Activated CD8-positive, alpha-beta memory T cell treated with anti-CD3 and anti-CD28 coated beads, Interleukin-2, amount 10 ng/mL, durations not matched to agents 7 days and 5 days (primary cell): ENCODE data around the gene NLRX1. TPM values are rescaled to one million over a fixed set of nuclear protein-coding genes. Genes with fewer than 3 reads are reported as not detected.
"Not testable (repeated sequence)": the region's sequence is repeated elsewhere in the genome, so short reads cannot be mapped to it uniquely, and the experiment has no call there.

Experiments
- ATAC-seq: fragments of 150-1000 bp; cut with Tn5 transposase; one replicate; pipeline ENCODE4 v1.10.0; 2021; ENCODE audit warnings: moderate library complexity
- CTCF ChIA-PET: fragments of 350-600 bp; sonication (Branson Sonifier 250); formaldehyde crosslinking; loops from one replicate; lab custom pipeline; 2021; ENCODE audit warnings: antibody characterized with exemption; lab: Charles Lee
- DNase-seq: peaks from one replicate; pipeline ENCODE4 v3.0.0-alpha.2; 2020
- H3K27ac Mint-ChIP-seq: one replicate; pipeline ENCODE4 v1.8.0; 2021; ENCODE audit warnings: mild to moderate bottlenecking, mixed read lengths
- H3K27me3 Mint-ChIP-seq: one replicate; pipeline ENCODE4 v1.8.0; 2021; ENCODE audit warnings: mixed read lengths
- H3K36me3 Mint-ChIP-seq: one replicate; pipeline ENCODE4 v1.8.0; 2021; ENCODE audit warnings: mild to moderate bottlenecking, mixed read lengths
- H3K4me1 Mint-ChIP-seq: one replicate; pipeline ENCODE4 v1.8.0; 2021; ENCODE audit warnings: mixed read lengths
- H3K4me3 Mint-ChIP-seq: one replicate; pipeline ENCODE4 v1.8.0; 2021; ENCODE audit warnings: mild to moderate bottlenecking, moderate library complexity, mixed read lengths
- H3K9me3 Mint-ChIP-seq: one replicate; pipeline ENCODE4 v1.8.0; 2022; ENCODE audit warnings: low read depth, mixed read lengths
- total RNA-seq, 2 experiments: library from RNA; stranded (reverse); gene quantifications; one replicate each; pipeline ENCODE4 v1.2.3, GENCODE V29; 2021

Gene NLRX1
- total RNA-seq, 2 experiments from 2014 or later, result 21.2 to 22.2 TPM

GRCh38 chr11:119156496-119156895, 12.0 kb upstream of the NLRX1 start:
- Mint-ChIP-seq H3K27me3 (peaks cover 36% of the 10 kb centered on the region), H3K4me3 (no peak overlapping the region), H3K36me3 (no peaks in the 10 kb centered on the region), H3K9me3 (no peaks in the 10 kb centered on the region), H3K27ac (no peak overlapping the region), H3K4me1 (peaks cover 4% of the 10 kb centered on the region)
- CTCF ChIA-PET, result interaction anchor here (1.3 to 1.9 kb wide), 4 partner anchors 11 to 54 kb away, joined by 3 to 4 read pairs (median 3); partner anchors contain the start of genes DPAGT1 and HINFP
- no peak for DNase-seq
- ATAC-seq, result no peak

DNA sequence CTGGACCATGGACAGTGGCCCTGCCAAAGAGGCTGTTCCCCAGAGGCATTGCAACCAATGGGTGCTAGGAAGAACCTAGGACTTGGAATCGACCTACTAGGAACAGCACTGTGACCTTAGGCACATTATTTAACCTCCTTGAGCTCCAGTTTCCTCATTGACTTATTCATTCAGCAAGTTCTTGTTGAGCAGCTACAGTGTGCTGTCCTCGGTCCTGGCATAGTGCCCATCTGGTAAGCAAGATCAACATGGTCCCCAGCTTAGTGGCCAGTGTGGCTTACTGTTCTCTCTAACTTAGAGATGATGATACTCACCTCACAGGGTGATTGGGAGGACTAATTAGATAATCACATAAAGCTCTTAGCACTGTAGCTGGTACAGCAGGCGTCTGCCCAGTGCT, 11.5 kb upstream of the NLRX1 start:
- ATAC-seq (no peak), DNase-seq (no peak)
- CTCF ChIA-PET, result interaction anchor here (1.3 to 1.9 kb wide), 3 partner anchors 12 to 39 kb away, joined by 4 read pairs; no protein-coding TSS in a partner anchor
- Mint-ChIP-seq H3K9me3 (no peaks in the 10 kb centered on the region), H3K27ac (no peak overlapping the region), H3K4me1 (peaks cover 4% of the 10 kb centered on the region), H3K4me3 (no peak overlapping the region), H3K36me3 (no peaks in the 10 kb centered on the region), H3K27me3 (peaks cover 30% of the 10 kb centered on the region)

DNA sequence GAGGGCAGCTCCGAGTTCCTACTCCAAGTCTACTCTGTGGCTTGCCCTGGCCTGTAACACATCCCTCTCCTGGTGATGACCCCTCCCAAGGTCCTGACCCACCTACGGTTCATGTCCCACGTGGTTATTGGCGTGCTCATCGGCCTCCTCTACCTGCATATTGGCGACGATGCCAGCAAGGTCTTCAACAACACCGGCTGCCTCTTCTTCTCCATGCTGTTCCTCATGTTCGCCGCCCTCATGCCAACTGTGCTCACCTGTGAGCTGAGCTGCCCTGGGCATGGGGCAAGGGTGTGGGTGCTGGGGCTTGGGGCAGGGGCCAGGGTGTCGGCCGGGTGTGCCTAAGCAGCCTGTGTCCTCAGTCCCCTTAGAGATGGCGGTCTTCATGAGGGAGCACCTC, 10.1 kb upstream of the NLRX1 start:
- ATAC-seq, result no peak
- no peaks in the 10 kb centered on the region for H3K36me3 Mint-ChIP-seq
- no peak overlapping the region for H3K27ac Mint-ChIP-seq

GRCh38 chr11:119160151-119160550, 8.4 kb upstream of the NLRX1 start:
- H3K27me3 Mint-ChIP-seq, result peaks cover 10% of the 10 kb centered on the region
- no peaks in the 10 kb centered on the region for H3K36me3 Mint-ChIP-seq
- no peak overlapping the region for H3K4me3 Mint-ChIP-seq
- DNase-seq (no peak), ATAC-seq (no peak)
- no peak overlapping the region for H3K27ac Mint-ChIP-seq
- CTCF ChIA-PET, result interaction anchor here (0.5 to 1.3 kb wide), 4 partner anchors 17 to 220 kb away, joined by 3 to 4 read pairs (median 3); no protein-coding TSS in a partner anchor
- H3K9me3 Mint-ChIP-seq, result no peaks in the 10 kb centered on the region
- peaks cover 4% of the 10 kb centered on the region for H3K4me1 Mint-ChIP-seq

More for the DNA sequence above, 10.1 kb upstream of the NLRX1 start:
- Mint-ChIP-seq H3K27me3 (peaks cover 19% of the 10 kb centered on the region), H3K4me3 (no peak overlapping the region), H3K9me3 (no peaks in the 10 kb centered on the region), H3K4me1 (peaks cover 4% of the 10 kb centered on the region)
- DNase-seq, result no peak
- CTCF ChIA-PET, result interaction anchor here (1.3 to 1.5 kb wide), 2 partner anchors 11 to 38 kb away, joined by 4 read pairs; no protein-coding TSS in a partner anchor

- Mint-ChIP-seq H3K27ac (no peak overlapping the region), H3K4me3 (no peak overlapping the region), H3K36me3 (no peaks in the 10 kb centered on the region), H3K4me1 (peaks cover 2% of the 10 kb centered on the region), H3K27me3 (peaks cover 2% of the 10 kb centered on the region), H3K9me3 (no peaks in the 10 kb centered on the region)
- CTCF ChIA-PET, result no interaction called here
- DNase-seq, result no peak
- ATAC-seq, result no peak
Observed at GRCh38 chr11:119161871-119162270, 6.7 kb upstream of the NLRX1 start.

DNA sequence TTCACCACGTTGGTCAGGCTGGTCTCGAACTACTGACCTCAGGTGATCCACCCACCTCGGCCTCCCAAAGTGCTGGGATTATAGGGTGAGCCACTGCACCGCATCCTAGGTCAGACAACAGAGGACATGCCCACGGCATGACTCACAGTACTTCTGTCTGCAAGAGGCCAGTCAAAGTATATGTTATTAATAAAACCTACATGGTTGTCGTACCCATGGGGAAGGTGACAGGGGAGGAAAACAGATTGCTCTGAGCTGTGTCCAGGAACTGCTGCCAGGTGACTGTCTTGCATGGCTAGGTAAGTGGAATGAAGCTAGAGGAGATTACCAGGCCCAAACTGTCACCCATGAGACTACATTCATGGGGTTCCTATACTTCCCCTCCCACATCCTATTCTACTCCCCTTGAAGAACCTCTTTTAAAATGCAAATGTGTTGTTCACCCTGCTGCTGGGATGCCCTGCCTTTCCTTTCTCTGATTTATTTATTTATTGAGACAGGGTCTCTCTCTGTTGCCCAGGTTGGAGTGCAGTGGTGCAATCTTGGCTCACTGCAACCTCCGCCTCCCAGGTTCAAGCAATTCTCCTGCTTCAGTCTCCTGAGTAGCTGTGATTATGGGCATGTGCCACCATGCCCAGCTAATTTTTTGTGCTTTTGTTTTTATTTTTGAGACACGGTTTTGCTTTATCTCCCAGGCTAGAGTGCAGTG, 2.0 kb upstream of the NLRX1 start:
- H3K27ac Mint-ChIP-seq, result no peak overlapping the region
- DNase-seq (no peak), ATAC-seq (no peak)
- CTCF ChIA-PET, result interaction anchor here (1.1 to 1.2 kb wide), 2 partner anchors 11 to 109 kb away, joined by 3 read pairs; no protein-coding TSS in a partner anchor
- H3K36me3 Mint-ChIP-seq, result no peaks in the 10 kb centered on the region
- H3K9me3 Mint-ChIP-seq, result no peaks in the 10 kb centered on the region
- H3K27me3 Mint-ChIP-seq, result no peaks in the 10 kb centered on the region
- no peak overlapping the region for H3K4me3 Mint-ChIP-seq
- H3K4me1 Mint-ChIP-seq, result peaks cover 16% of the 10 kb centered on the region

DNA sequence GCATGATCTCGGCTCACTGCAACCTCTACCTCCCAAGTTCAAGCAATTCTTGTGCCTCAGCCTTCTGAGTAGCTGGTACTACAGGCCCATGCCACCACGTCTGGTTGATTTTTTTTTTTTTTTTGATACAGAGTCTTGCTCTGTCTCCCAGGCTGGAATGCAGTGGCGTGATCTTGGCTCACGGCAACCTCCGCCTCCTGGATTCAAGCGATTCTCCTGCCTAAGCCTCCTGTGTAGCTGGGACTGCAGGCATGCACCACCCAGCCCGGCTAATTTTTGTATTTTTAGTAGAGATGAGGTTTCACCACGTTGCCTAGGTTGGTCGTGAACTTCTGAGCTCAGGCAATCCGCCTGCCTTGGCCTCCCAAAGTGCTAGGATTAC, 1.5 kb upstream of the NLRX1 start:
- CTCF ChIA-PET, result interaction anchor here (1.1 to 1.2 kb wide), 2 partner anchors 11 to 109 kb away, joined by 3 read pairs; no protein-coding TSS in a partner anchor
- not testable (repeated sequence) for H3K36me3 Mint-ChIP-seq, H3K4me3 Mint-ChIP-seq, H3K27me3 Mint-ChIP-seq, ATAC-seq, H3K27ac Mint-ChIP-seq, H3K9me3 Mint-ChIP-seq, DNase-seq
- H3K4me1 Mint-ChIP-seq, result peaks cover 16% of the 10 kb centered on the region

GRCh38 chr11:119167933-119168332, 592 bp upstream of the NLRX1 start:
- Mint-ChIP-seq H3K27me3 (no peaks in the 10 kb centered on the region), H3K27ac (peak overlapping the region; percentile 53), H3K9me3 (no peaks in the 10 kb centered on the region), H3K4me1 (peaks cover 20% of the 10 kb centered on the region), H3K4me3 (peak overlapping the region; percentile 51), H3K36me3 (no peaks in the 10 kb centered on the region)
- DNase-seq, result no peak
- CTCF ChIA-PET, result interaction anchor here (1.2 to 2.0 kb wide), 2 partner anchors 110 to 156 kb away, joined by 3 to 13 read pairs; no protein-coding TSS in a partner anchor
- no peak for ATAC-seq

GRCh38 chr11:119169282-119169719, 776 bp downstream of the NLRX1 start:
- DNase-seq (peak; percentile 66), ATAC-seq (peak; percentile 47)
- peaks cover 20% of the 10 kb centered on the region for H3K4me1 Mint-ChIP-seq
- no peaks in the 10 kb centered on the region for H3K9me3 Mint-ChIP-seq
- peaks cover 2% of the 10 kb centered on the region for H3K36me3 Mint-ChIP-seq
- no peaks in the 10 kb centered on the region for H3K27me3 Mint-ChIP-seq
- peak overlapping the region; percentile 85 for H3K4me3 Mint-ChIP-seq
- H3K27ac Mint-ChIP-seq, result peak overlapping the region; percentile 91
- CTCF ChIA-PET, result interaction anchor here (0.7 to 3.4 kb wide), 34 partner anchors 8 to 406 kb away, joined by 3 to 25 read pairs (median 4); partner anchors contain the start of genes C2CD2L, CBL, NHERF4 and RNF26

DNA sequence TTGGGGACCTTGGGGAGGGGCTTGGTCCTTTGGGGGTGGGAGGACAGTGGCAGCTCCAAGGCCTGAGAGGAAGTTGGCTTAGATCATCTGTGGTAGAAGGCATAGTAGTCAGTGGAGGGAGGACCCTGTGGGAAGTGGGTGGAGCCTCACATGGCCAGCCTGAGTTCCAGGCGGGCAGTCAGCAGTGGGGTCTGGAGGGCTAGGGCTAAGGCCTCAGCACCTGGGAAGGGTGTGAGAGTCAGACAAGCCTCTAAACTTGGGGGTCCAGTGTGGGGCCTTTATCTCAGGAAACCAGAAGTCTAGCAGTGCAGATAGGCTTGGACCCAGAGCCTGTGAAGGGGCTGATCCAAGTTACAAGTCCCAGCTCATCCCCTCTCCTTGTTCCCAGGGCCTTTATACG, 4.0 kb downstream of the NLRX1 start:
- Mint-ChIP-seq H3K4me3 (no peak overlapping the region), H3K36me3 (peaks cover 5% of the 10 kb centered on the region), H3K4me1 (peaks cover 26% of the 10 kb centered on the region), H3K9me3 (no peaks in the 10 kb centered on the region), H3K27me3 (no peaks in the 10 kb centered on the region), H3K27ac (no peak overlapping the region)
- no peak for ATAC-seq
- CTCF ChIA-PET, result interaction anchor here (1.6 kb wide), 1 partner anchor 33 kb away, joined by 6 read pairs; the partner anchor contains the start of gene CBL
- no peak for DNase-seq

GRCh38 chr11:119173453-119173852, 4.9 kb downstream of the NLRX1 start:
- CTCF ChIA-PET, result interaction anchor here (1.9 kb wide), 1 partner anchor 23 kb away, joined by 7 read pairs; no protein-coding TSS in a partner anchor
- no peaks in the 10 kb centered on the region for H3K27me3 Mint-ChIP-seq
- H3K4me3 Mint-ChIP-seq, result no peak overlapping the region
- DNase-seq, result no peak
- no peaks in the 10 kb centered on the region for H3K9me3 Mint-ChIP-seq
- no peak overlapping the region for H3K27ac Mint-ChIP-seq
- H3K36me3 Mint-ChIP-seq, result peaks cover 5% of the 10 kb centered on the region
- ATAC-seq, result no peak
- H3K4me1 Mint-ChIP-seq, result peaks cover 32% of the 10 kb centered on the region

DNA sequence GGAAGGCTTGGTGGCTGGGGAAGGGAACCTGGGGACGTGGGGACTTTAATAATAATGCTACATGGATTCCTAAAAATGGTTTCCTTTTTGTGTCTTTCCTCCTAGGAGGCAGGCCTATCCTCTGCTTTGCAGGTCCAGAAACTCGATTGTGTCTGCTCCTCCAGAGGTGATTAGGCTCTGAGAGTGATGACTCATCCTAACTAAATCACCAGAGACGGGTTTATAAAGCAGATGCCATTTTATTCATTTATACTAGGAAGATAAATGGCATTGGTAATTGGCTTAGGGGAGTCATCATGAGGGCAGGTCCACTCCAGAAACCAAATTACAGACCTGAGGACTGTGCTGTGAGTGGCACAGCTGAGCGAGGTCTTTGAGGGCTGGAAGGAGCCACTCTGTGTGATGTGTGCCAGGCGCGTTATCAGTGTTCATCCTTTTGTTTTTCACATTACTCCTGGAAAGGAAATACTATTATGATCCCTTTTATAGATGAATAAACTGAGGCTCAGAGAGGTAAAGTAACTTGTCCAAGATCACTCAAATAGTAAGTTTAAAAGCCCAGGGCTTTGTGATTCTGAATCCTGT, 7.1 kb downstream of the NLRX1 start:
- no peak for ATAC-seq
- peaks cover 24% of the 10 kb centered on the region for H3K4me1 Mint-ChIP-seq
- no peak overlapping the region for H3K27ac Mint-ChIP-seq
- CTCF ChIA-PET, result interaction anchor here (0.8 kb wide), 1 partner anchor 125 kb away, joined by 3 read pairs; no protein-coding TSS in a partner anchor
- H3K9me3 Mint-ChIP-seq, result no peaks in the 10 kb centered on the region
- no peaks in the 10 kb centered on the region for H3K27me3 Mint-ChIP-seq
- DNase-seq, result no peak
- peaks cover 8% of the 10 kb centered on the region for H3K36me3 Mint-ChIP-seq
- H3K4me3 Mint-ChIP-seq, result no peak overlapping the region

DNA sequence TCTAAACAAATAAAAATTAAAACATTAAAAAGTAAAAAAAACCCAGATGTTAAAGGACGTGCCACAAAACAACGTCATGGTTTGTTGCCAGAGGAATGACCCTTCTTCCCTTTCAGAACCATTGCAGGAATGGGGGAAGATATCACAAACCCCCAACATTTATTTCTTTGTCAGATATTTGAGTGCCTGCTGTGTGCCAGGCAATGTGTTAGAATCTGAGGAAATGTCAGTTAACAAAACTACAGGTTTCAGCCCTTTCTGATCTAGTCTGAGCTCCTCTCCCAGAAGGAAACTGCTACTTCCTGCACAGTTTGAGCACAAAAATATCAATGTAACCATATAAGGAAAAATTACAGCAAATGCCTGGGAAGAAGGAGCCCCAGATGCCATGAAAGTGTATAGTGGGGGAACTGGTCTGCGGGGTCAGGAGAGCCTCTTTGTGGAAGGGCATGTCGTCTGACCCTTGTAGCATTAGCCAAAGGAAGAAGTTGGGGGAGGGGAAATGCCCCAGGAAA, 9.7 kb downstream of the NLRX1 start:
- ATAC-seq, result no peak
- peaks cover 8% of the 10 kb centered on the region for H3K36me3 Mint-ChIP-seq
- H3K4me1 Mint-ChIP-seq, result peaks cover 20% of the 10 kb centered on the region
- peak overlapping the region; percentile 71 for H3K27ac Mint-ChIP-seq
- no peak for DNase-seq
- no peaks in the 10 kb centered on the region for H3K27me3 Mint-ChIP-seq
- CTCF ChIA-PET, result interaction anchor here (0.7 to 2.6 kb wide), 6 partner anchors 9 to 160 kb away, joined by 3 to 12 read pairs (median 4); partner anchors contain the start of gene NLRX1
- no peaks in the 10 kb centered on the region for H3K9me3 Mint-ChIP-seq
- H3K4me3 Mint-ChIP-seq, result no peak overlapping the region
